HEK293 (cell line): Measurements from ENCODE around the gene PKP4.

ENCODE experiments used
- CTCF ChIA-PET: fragments of 350-600 bp; formaldehyde crosslinking; extraction: SDS; loops from one replicate; lab custom pipeline; 2021; ENCODE audit warnings: antibody characterized with exemption; lab: Yijun Ruan, JAX
- POLR2A ChIA-PET: fragments of 300-600 bp; formaldehyde crosslinking; extraction: SDS; loops from one replicate; lab custom pipeline; 2020; ENCODE audit warnings: antibody characterized with exemption, inconsistent platforms; lab: Yijun Ruan, JAX
- H3K27ac ChIP-seq: fragments of 200-500 bp; sonication (Bioruptor generic); 2 replicates; pipeline ENCODE4 v1.5.1; 2014; ENCODE audit warnings: low read depth, low read length, control low read depth, inconsistent platforms; ENCODE audit errors: extremely low read depth
- H3K36me3 ChIP-seq, 2 experiments: fragments of 200-500 bp in 1 of 2; sonication (Bioruptor generic) in 1 of 2; 1 replicate in 1 of 2; 2 replicates in 1 of 2; pipeline ENCODE4 v1.5.1; 2014 to 2017; ENCODE audit warnings: inconsistent platforms in 2 of 2, low read length in 2 of 2; ENCODE audit not compliant: control insufficient read depth in 2 of 2, insufficient read depth in 1 of 2
- H3K4me1 ChIP-seq: fragments of 200-500 bp; sonication (Bioruptor generic); 2 replicates; pipeline ENCODE4 v1.5.1; 2014; ENCODE audit warnings: mild to moderate bottlenecking, low read length, inconsistent platforms; ENCODE audit not compliant: control insufficient read depth, insufficient read depth
- H3K4me3 ChIP-seq: 2 replicates; pipeline ENCODE4 v1.5.1; 2011; ENCODE audit warnings: low read depth, mild to moderate bottlenecking, control low read depth, low read length, moderate library complexity
- H3K9me3 ChIP-seq: fragments of 200-500 bp; sonication (Bioruptor generic); 2 replicates; pipeline ENCODE4 v1.5.1; 2014; ENCODE audit warnings: low read depth, low read length, inconsistent platforms; ENCODE audit not compliant: control insufficient read depth, insufficient read depth
- GLI4 ChIP-seq: fragments of 450-650 bp; formaldehyde crosslinking; IDR thresholded peaks from 2 replicates; pipeline ENCODE4 v1.5.1; 2016; ENCODE audit warnings: missing biosample characterization, missing genetic modification characterization
- KLF16 ChIP-seq: fragments of 450-650 bp; formaldehyde crosslinking; IDR thresholded peaks from 2 replicates; pipeline ENCODE4 v1.5.1; 2017; ENCODE audit warnings: missing biosample characterization, missing genetic modification characterization
- YY2 ChIP-seq: fragments of 450-650 bp; formaldehyde crosslinking; IDR thresholded peaks from 2 replicates; pipeline ENCODE4 v1.5.1; 2016; ENCODE audit warnings: missing biosample characterization, missing genetic modification characterization
- ZNF138 ChIP-seq: fragments of 450-650 bp; formaldehyde crosslinking; IDR thresholded peaks from 2 replicates; pipeline ENCODE4 v1.5.1; 2016; ENCODE audit warnings: missing biosample characterization, missing genetic modification characterization, borderline replicate concordance
- ZNF19 ChIP-seq: fragments of 450-650 bp; formaldehyde crosslinking; IDR thresholded peaks from 2 replicates; pipeline ENCODE4; 2016; ENCODE audit warnings: missing biosample characterization, missing genetic modification characterization, low read depth
- ZNF324 ChIP-seq: fragments of 450-650 bp; formaldehyde crosslinking; IDR thresholded peaks from 2 replicates; pipeline ENCODE4 v1.5.1; 2016; ENCODE audit warnings: missing biosample characterization, missing genetic modification characterization
- ZNF416 ChIP-seq: fragments of 450-650 bp; formaldehyde crosslinking; IDR thresholded peaks from 2 replicates; pipeline ENCODE4 v1.5.1; 2016; ENCODE audit warnings: missing biosample characterization, missing genetic modification characterization
- ZNF518A ChIP-seq: fragments of 450-650 bp; formaldehyde crosslinking; conservative IDR thresholded peaks from 2 replicates; pipeline ENCODE4 v1.5.1; 2016; ENCODE audit warnings: low read depth, missing biosample characterization, missing genetic modification characterization
- ZNF558 ChIP-seq: fragments of 450-650 bp; formaldehyde crosslinking; IDR thresholded peaks from 2 replicates; pipeline ENCODE4 v1.5.1; 2016; ENCODE audit warnings: missing biosample characterization, missing genetic modification characterization
- ZNF610 ChIP-seq: fragments of 450-650 bp; formaldehyde crosslinking; IDR thresholded peaks from 2 replicates; pipeline ENCODE4 v1.5.1; 2016; ENCODE audit warnings: missing biosample characterization, missing genetic modification characterization, borderline replicate concordance
- ZNF623 ChIP-seq: fragments of 450-650 bp; formaldehyde crosslinking; IDR thresholded peaks from 2 replicates; pipeline ENCODE4 v1.5.1; 2016; ENCODE audit warnings: missing biosample characterization, missing genetic modification characterization
- ZNF626 ChIP-seq: fragments of 450-650 bp; sonication (Bioruptor Pico); formaldehyde crosslinking; IDR thresholded peaks from 2 replicates; pipeline ENCODE4 v1.5.1; 2018; ENCODE audit warnings: missing biosample characterization, missing genetic modification characterization, inconsistent platforms
- ZNF777 ChIP-seq: fragments of 450-650 bp; formaldehyde crosslinking; IDR thresholded peaks from 2 replicates; pipeline ENCODE4 v1.5.1; 2017; ENCODE audit warnings: missing biosample characterization, missing genetic modification characterization, borderline replicate concordance
- ZNF785 ChIP-seq: fragments of 450-650 bp; formaldehyde crosslinking; IDR thresholded peaks from 2 replicates; pipeline ENCODE4 v1.5.1; 2016; ENCODE audit warnings: missing biosample characterization, missing genetic modification characterization
- ZSCAN5A ChIP-seq: fragments of 450-650 bp; formaldehyde crosslinking; IDR thresholded peaks from 2 replicates; pipeline ENCODE4 v1.5.1; 2016; ENCODE audit warnings: missing biosample characterization, missing genetic modification characterization
- TF ChIP-seq, protein P1 (sequence below): fragments of 450-650 bp; formaldehyde crosslinking; IDR thresholded peaks from 2 replicates; pipeline ENCODE4 v1.5.1; 2016; ENCODE audit warnings: missing biosample characterization, missing genetic modification characterization
- TF ChIP-seq, protein P2 (sequence below): fragments of 450-650 bp; formaldehyde crosslinking; IDR thresholded peaks from 2 replicates; pipeline ENCODE4 v1.5.1; 2016; ENCODE audit warnings: missing biosample characterization, missing genetic modification characterization
- TF ChIP-seq, protein P3 (sequence below): fragments of 450-650 bp; formaldehyde crosslinking; IDR thresholded peaks from 2 replicates; pipeline ENCODE4 v1.5.1; 2016; ENCODE audit warnings: missing biosample characterization, missing genetic modification characterization
- TF ChIP-seq, protein P4 (sequence below): fragments of 450-650 bp; formaldehyde crosslinking; IDR thresholded peaks from 2 replicates; pipeline ENCODE4 v1.5.1; 2017; ENCODE audit warnings: missing biosample characterization, missing genetic modification characterization
- TF ChIP-seq, protein P5 (sequence below): fragments of 450-650 bp; formaldehyde crosslinking; IDR thresholded peaks from 2 replicates; pipeline ENCODE4 v1.5.1; 2016; ENCODE audit warnings: missing biosample characterization, missing genetic modification characterization

The PKP4 gene

GRCh38 chr2:158661231-158661630 is 204.5 kb downstream of the PKP4 start (continued):
- TF ChIP-seq, protein P1, sequence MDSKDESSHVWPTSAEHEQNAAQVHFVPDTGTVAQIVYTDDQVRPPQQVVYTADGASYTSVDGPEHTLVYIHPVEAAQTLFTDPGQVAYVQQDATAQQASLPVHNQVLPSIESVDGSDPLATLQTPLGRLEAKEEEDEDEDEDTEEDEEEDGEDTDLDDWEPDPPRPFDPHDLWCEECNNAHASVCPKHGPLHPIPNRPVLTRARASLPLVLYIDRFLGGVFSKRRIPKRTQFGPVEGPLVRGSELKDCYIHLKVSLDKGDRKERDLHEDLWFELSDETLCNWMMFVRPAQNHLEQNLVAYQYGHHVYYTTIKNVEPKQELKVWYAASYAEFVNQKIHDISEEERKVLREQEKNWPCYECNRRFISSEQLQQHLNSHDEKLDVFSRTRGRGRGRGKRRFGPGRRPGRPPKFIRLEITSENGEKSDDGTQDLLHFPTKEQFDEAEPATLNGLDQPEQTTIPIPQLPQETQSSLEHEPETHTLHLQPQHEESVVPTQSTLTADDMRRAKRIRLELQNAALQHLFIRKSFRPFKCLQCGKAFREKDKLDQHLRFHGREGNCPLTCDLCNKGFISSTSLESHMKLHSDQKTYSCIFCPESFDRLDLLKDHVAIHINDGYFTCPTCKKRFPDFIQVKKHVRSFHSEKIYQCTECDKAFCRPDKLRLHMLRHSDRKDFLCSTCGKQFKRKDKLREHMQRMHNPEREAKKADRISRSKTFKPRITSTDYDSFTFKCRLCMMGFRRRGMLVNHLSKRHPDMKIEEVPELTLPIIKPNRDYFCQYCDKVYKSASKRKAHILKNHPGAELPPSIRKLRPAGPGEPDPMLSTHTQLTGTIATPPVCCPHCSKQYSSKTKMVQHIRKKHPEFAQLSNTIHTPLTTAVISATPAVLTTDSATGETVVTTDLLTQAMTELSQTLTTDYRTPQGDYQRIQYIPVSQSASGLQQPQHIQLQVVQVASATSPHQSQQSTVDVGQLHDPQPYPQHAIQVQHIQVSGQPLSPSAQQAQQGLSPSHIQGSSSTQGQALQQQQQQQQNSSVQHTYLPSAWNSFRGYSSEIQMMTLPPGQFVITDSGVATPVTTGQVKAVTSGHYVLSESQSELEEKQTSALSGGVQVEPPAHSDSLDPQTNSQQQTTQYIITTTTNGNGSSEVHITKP (tag by site-specific recombination) = no peak
- TF ChIP-seq, protein P2, sequence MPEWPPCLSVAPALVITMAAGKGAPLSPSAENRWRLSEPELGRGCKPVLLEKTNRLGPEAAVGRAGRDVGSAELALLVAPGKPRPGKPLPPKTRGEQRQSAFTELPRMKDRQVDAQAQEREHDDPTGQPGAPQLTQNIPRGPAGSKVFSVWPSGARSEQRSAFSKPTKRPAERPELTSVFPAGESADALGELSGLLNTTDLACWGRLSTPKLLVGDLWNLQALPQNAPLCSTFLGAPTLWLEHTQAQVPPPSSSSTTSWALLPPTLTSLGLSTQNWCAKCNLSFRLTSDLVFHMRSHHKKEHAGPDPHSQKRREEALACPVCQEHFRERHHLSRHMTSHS (tag by site-specific recombination) = no peak
- no peak for TF ChIP-seq ZNF558 (tag by site-specific recombination)
- TF ChIP-seq ZNF416 (tag by site-specific recombination) = no peak
- TF ChIP-seq, protein P3, sequence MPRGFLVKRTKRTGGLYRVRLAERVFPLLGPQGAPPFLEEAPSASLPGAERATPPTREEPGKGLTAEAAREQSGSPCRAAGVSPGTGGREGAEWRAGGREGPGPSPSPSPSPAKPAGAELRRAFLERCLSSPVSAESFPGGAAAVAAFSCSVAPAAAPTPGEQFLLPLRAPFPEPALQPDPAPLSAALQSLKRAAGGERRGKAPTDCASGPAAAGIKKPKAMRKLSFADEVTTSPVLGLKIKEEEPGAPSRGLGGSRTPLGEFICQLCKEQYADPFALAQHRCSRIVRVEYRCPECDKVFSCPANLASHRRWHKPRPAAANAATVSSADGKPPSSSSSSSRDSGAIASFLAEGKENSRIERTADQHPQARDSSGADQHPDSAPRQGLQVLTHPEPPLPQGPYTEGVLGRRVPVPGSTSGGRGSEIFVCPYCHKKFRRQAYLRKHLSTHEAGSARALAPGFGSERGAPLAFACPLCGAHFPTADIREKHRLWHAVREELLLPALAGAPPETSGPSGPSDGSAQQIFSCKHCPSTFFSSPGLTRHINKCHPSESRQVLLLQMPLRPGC = no peak
- TF ChIP-seq, protein P4, sequence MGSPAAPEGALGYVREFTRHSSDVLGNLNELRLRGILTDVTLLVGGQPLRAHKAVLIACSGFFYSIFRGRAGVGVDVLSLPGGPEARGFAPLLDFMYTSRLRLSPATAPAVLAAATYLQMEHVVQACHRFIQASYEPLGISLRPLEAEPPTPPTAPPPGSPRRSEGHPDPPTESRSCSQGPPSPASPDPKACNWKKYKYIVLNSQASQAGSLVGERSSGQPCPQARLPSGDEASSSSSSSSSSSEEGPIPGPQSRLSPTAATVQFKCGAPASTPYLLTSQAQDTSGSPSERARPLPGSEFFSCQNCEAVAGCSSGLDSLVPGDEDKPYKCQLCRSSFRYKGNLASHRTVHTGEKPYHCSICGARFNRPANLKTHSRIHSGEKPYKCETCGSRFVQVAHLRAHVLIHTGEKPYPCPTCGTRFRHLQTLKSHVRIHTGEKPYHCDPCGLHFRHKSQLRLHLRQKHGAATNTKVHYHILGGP (tag by site-specific recombination) = no peak
- no peak for TF ChIP-seq KLF16 (tag by site-specific recombination)
- TF ChIP-seq, all 188 proteins: peak for 0

GRCh38 chr2:158662421-158662820 is 205.7 kb downstream of the PKP4 start:
- H3K4me3 ChIP-seq = no peak overlapping the region
- peaks cover 4% of the 10 kb centered on the region for H3K4me1 ChIP-seq
- ChIA-PET CTCF (no interaction called here), POLR2A (no interaction called here)
- no peak overlapping the region for H3K27ac ChIP-seq
- no peaks in the 10 kb centered on the region for H3K9me3 ChIP-seq
- H3K36me3 ChIP-seq = peaks cover 0 to 77% of the 10 kb centered on the region in 2 experiments; a peak in 1 of 3 replicates
- TF ChIP-seq GLI4 (tag by site-specific recombination) (no peak), ZNF610 (tag by site-specific recombination) (no peak), ZNF785 (no peak), ZNF777 (tag by site-specific recombination) (no peak), ZNF416 (tag by site-specific recombination) (no peak), YY2 (no peak), ZSCAN5A (no peak), ZNF324 (no peak), ZNF518A (tag by site-specific recombination) (no peak), ZNF623 (no peak), ZNF19 (no peak), ZNF138 (no peak), ZNF626 (no peak)
- TF ChIP-seq, protein P5, sequence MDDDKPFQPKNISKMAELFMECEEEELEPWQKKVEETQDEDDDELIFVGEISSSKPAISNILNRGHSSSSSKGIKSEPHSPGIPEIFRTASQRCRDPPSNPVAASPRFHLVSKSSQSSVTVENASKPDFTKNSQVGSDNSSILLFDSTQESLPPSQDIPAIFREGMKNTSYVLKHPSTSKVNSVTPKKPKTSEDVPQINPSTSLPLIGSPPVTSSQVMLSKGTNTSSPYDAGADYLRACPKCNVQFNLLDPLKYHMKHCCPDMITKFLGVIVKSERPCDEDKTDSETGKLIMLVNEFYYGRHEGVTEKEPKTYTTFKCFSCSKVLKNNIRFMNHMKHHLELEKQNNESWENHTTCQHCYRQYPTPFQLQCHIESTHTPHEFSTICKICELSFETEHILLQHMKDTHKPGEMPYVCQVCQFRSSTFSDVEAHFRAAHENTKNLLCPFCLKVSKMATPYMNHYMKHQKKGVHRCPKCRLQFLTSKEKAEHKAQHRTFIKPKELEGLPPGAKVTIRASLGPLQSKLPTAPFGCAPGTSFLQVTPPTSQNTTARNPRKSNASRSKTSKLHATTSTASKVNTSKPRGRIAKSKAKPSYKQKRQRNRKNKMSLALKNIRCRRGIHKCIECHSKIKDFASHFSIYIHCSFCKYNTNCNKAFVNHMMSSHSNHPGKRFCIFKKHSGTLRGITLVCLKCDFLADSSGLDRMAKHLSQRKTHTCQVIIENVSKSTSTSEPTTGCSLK (tag by site-specific recombination) = no peak
